A673 (cell line): ENCODE data around the gene JAG2.

Experiments used
- EZH2 ChIP-seq: fragments of 200-600 bp; sonication (generic); IDR thresholded peaks from 2 replicates; pipeline ENCODE4 v1.6.1; 2017; ENCODE audit warnings: borderline replicate concordance, low read depth, mild to moderate bottlenecking, mixed read lengths, antibody characterized with exemption, low read length; ENCODE audit not compliant: poor library complexity, severe bottlenecking
- TF ChIP-seq, protein P1 (sequence below): fragments of 300-800, 200-600 bp; sonication (generic); conservative IDR thresholded peaks from 2 replicates; pipeline ENCODE4 v1.5.1; 2017; ENCODE audit warnings: low read depth, mild to moderate bottlenecking, antibody characterized with exemption, low read length, moderate library complexity, mixed read lengths

DNA sequence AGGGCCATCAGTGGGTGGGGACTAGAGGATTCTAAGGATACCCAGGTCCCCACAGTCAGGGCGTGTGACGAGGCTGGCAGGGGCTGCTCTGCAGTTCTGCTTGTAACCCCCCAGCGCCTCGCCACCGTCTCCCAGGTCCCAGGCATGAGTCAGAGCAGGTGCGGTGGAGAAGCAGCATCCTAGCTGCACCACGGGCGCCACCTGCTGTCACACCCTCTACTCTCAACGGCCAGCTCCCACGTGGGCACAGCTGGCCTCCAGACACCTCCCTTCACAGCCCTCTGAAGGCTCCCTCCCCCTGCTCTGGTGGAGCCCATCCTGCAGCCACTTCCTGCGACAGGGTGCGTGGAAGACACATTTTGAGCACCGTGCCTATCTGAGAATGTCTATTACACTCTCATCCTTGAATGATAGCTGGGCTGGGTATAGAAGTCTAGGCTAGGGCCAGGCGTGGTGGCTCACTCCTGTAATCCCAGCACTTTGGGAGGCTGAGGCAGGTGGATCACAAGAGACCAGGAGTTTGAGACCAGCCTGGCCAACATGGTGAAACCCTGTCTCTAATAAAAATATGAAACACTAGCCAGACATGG, 19.5 kb upstream of the JAG2 start:
- TF ChIP-seq, protein P1, sequence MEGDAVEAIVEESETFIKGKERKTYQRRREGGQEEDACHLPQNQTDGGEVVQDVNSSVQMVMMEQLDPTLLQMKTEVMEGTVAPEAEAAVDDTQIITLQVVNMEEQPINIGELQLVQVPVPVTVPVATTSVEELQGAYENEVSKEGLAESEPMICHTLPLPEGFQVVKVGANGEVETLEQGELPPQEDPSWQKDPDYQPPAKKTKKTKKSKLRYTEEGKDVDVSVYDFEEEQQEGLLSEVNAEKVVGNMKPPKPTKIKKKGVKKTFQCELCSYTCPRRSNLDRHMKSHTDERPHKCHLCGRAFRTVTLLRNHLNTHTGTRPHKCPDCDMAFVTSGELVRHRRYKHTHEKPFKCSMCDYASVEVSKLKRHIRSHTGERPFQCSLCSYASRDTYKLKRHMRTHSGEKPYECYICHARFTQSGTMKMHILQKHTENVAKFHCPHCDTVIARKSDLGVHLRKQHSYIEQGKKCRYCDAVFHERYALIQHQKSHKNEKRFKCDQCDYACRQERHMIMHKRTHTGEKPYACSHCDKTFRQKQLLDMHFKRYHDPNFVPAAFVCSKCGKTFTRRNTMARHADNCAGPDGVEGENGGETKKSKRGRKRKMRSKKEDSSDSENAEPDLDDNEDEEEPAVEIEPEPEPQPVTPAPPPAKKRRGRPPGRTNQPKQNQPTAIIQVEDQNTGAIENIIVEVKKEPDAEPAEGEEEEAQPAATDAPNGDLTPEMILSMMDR = no peak
- no peak for TF ChIP-seq EZH2
